HEK293 (cell line): ENCODE results near the gene SLC25A13.

ENCODE experiments used
- CTCF ChIA-PET: fragments of 350-600 bp; formaldehyde crosslinking; extraction: SDS; loops from one replicate; lab custom pipeline; 2021; ENCODE audit warnings: antibody characterized with exemption; lab: Yijun Ruan, JAX
- POLR2A ChIA-PET: fragments of 300-600 bp; formaldehyde crosslinking; extraction: SDS; loops from one replicate; lab custom pipeline; 2020; ENCODE audit warnings: antibody characterized with exemption, inconsistent platforms; lab: Yijun Ruan, JAX
- H3K27ac ChIP-seq: fragments of 200-500 bp; sonication (Bioruptor generic); 2 replicates; pipeline ENCODE4 v1.5.1; 2014; ENCODE audit warnings: low read depth, low read length, control low read depth, inconsistent platforms; ENCODE audit errors: extremely low read depth
- H3K36me3 ChIP-seq, 2 experiments: fragments of 200-500 bp in 1 of 2; sonication (Bioruptor generic) in 1 of 2; 1 replicate in 1 of 2; 2 replicates in 1 of 2; pipeline ENCODE4 v1.5.1; 2014 to 2017; ENCODE audit warnings: inconsistent platforms in 2 of 2, low read length in 2 of 2; ENCODE audit not compliant: control insufficient read depth in 2 of 2, insufficient read depth in 1 of 2
- H3K4me1 ChIP-seq: fragments of 200-500 bp; sonication (Bioruptor generic); 2 replicates; pipeline ENCODE4 v1.5.1; 2014; ENCODE audit warnings: mild to moderate bottlenecking, low read length, inconsistent platforms; ENCODE audit not compliant: control insufficient read depth, insufficient read depth
- H3K4me3 ChIP-seq: 2 replicates; pipeline ENCODE4 v1.5.1; 2011; ENCODE audit warnings: low read depth, mild to moderate bottlenecking, control low read depth, low read length, moderate library complexity
- H3K9me3 ChIP-seq: fragments of 200-500 bp; sonication (Bioruptor generic); 2 replicates; pipeline ENCODE4 v1.5.1; 2014; ENCODE audit warnings: low read depth, low read length, inconsistent platforms; ENCODE audit not compliant: control insufficient read depth, insufficient read depth
- ATF2 ChIP-seq: fragments of 450-650 bp; formaldehyde crosslinking; IDR thresholded peaks from 2 replicates; pipeline ENCODE4 v1.5.1; 2016; ENCODE audit warnings: missing biosample characterization, missing genetic modification characterization, low read depth
- EGR2 ChIP-seq: fragments of 450-650 bp; formaldehyde crosslinking; IDR thresholded peaks from 2 replicates; pipeline ENCODE4 v1.5.1; 2016; ENCODE audit warnings: low read depth, missing biosample characterization, missing genetic modification characterization
- GFI1B ChIP-seq: fragments of 450-650 bp; formaldehyde crosslinking; IDR thresholded peaks from 2 replicates; pipeline ENCODE4 v1.5.1; 2016; ENCODE audit warnings: missing biosample characterization, missing genetic modification characterization
- PRDM10 ChIP-seq: fragments of 450-650 bp; formaldehyde crosslinking; IDR thresholded peaks from 2 replicates; pipeline ENCODE4 v1.5.1; 2016; ENCODE audit warnings: missing biosample characterization, missing genetic modification characterization
- WT1 ChIP-seq: fragments of 450-650 bp; formaldehyde crosslinking; IDR thresholded peaks from 2 replicates; pipeline ENCODE4 v1.5.1; 2016; ENCODE audit warnings: missing biosample characterization, missing genetic modification characterization
- ZFHX2 ChIP-seq: fragments of 450-650 bp; formaldehyde crosslinking; conservative IDR thresholded peaks from 2 replicates; pipeline ENCODE4 v1.5.1; 2016; ENCODE audit warnings: missing biosample characterization, missing genetic modification characterization
- ZFP37 ChIP-seq: fragments of 450-650 bp; formaldehyde crosslinking; IDR thresholded peaks from 2 replicates; pipeline ENCODE4 v1.5.1; 2016; ENCODE audit warnings: missing biosample characterization, missing genetic modification characterization
- ZNF174 ChIP-seq: fragments of 450-650 bp; formaldehyde crosslinking; IDR thresholded peaks from 2 replicates; pipeline ENCODE4 v1.5.0; 2017; ENCODE audit warnings: missing biosample characterization, mild to moderate bottlenecking, missing genetic modification characterization
- ZNF175 ChIP-seq: fragments of 450-650 bp; formaldehyde crosslinking; IDR thresholded peaks from 2 replicates; pipeline ENCODE4 v1.5.1; 2016; ENCODE audit warnings: missing biosample characterization, missing genetic modification characterization
- ZNF394 ChIP-seq: fragments of 450-650 bp; formaldehyde crosslinking; IDR thresholded peaks from 2 replicates; pipeline ENCODE4 v1.5.1; 2016; ENCODE audit warnings: missing biosample characterization, missing genetic modification characterization, mild to moderate bottlenecking, moderate library complexity, borderline replicate concordance
- ZNF416 ChIP-seq: fragments of 450-650 bp; formaldehyde crosslinking; IDR thresholded peaks from 2 replicates; pipeline ENCODE4 v1.5.1; 2016; ENCODE audit warnings: missing biosample characterization, missing genetic modification characterization
- ZNF426 ChIP-seq: fragments of 450-650 bp; formaldehyde crosslinking; IDR thresholded peaks from 2 replicates; pipeline ENCODE4 v1.5.1; 2017; ENCODE audit warnings: missing biosample characterization, missing genetic modification characterization, mild to moderate bottlenecking, inconsistent platforms, moderate library complexity
- ZNF433 ChIP-seq: fragments of 450-650 bp; formaldehyde crosslinking; IDR thresholded peaks from 2 replicates; pipeline ENCODE4 v1.5.1; 2016; ENCODE audit warnings: missing biosample characterization, missing genetic modification characterization, low read depth
- ZNF48 ChIP-seq: fragments of 450-650 bp; formaldehyde crosslinking; IDR thresholded peaks from 2 replicates; pipeline ENCODE4 v1.5.1; 2016; ENCODE audit warnings: missing biosample characterization, missing genetic modification characterization
- ZNF510 ChIP-seq: fragments of 450-650 bp; formaldehyde crosslinking; IDR thresholded peaks from 2 replicates; pipeline ENCODE4 v1.5.1; 2018; ENCODE audit warnings: mild to moderate bottlenecking, missing genetic modification characterization, missing biosample characterization; ENCODE audit not compliant: insufficient replicate concordance
- ZNF521 ChIP-seq: fragments of 450-650 bp; formaldehyde crosslinking; IDR thresholded peaks from 2 replicates; pipeline ENCODE4 v1.5.1; 2017; ENCODE audit warnings: missing biosample characterization, mild to moderate bottlenecking, missing genetic modification characterization
- ZNF585B ChIP-seq: fragments of 450-650 bp; formaldehyde crosslinking; IDR thresholded peaks from 2 replicates; pipeline ENCODE4 v1.5.1; 2016; ENCODE audit warnings: missing biosample characterization, missing genetic modification characterization
- ZNF610 ChIP-seq: fragments of 450-650 bp; formaldehyde crosslinking; IDR thresholded peaks from 2 replicates; pipeline ENCODE4 v1.5.1; 2016; ENCODE audit warnings: missing biosample characterization, missing genetic modification characterization, borderline replicate concordance
- ZNF629 ChIP-seq: fragments of 450-650 bp; formaldehyde crosslinking; IDR thresholded peaks from 2 replicates; pipeline ENCODE4 v1.5.1; 2017; ENCODE audit warnings: missing biosample characterization, missing genetic modification characterization
- ZNF654 ChIP-seq: fragments of 450-650 bp; formaldehyde crosslinking; IDR thresholded peaks from 2 replicates; pipeline ENCODE4 v1.5.1; 2016; ENCODE audit warnings: low read depth, missing biosample characterization, missing genetic modification characterization
- ZNF701 ChIP-seq: fragments of 450-650 bp; formaldehyde crosslinking; IDR thresholded peaks from 2 replicates; pipeline ENCODE4 v1.5.1; 2016; ENCODE audit warnings: missing biosample characterization, missing genetic modification characterization
- ZNF791 ChIP-seq: fragments of 450-650 bp; formaldehyde crosslinking; IDR thresholded peaks from 2 replicates; pipeline ENCODE4 v1.5.1; 2016; ENCODE audit warnings: missing biosample characterization, missing genetic modification characterization
- ZNF792 ChIP-seq: fragments of 450-650 bp; formaldehyde crosslinking; IDR thresholded peaks from 2 replicates; pipeline ENCODE4 v1.5.1; 2016; ENCODE audit warnings: missing biosample characterization, missing genetic modification characterization
- ZNF843 ChIP-seq: fragments of 450-650 bp; formaldehyde crosslinking; IDR thresholded peaks from 2 replicates; pipeline ENCODE4 v1.5.1; 2016; ENCODE audit warnings: missing biosample characterization, missing genetic modification characterization
- ZXDB ChIP-seq: fragments of 450-650 bp; formaldehyde crosslinking; IDR thresholded peaks from 2 replicates; pipeline ENCODE4 v1.5.1; 2016; ENCODE audit warnings: missing biosample characterization, missing genetic modification characterization
- TF ChIP-seq, protein P1 (sequence below): fragments of 450-650 bp; formaldehyde crosslinking; IDR thresholded peaks from 2 replicates; pipeline ENCODE4 v1.5.1; 2016; ENCODE audit warnings: missing biosample characterization, missing genetic modification characterization
- TF ChIP-seq, protein P2 (sequence below): fragments of 450-650 bp; formaldehyde crosslinking; IDR thresholded peaks from 2 replicates; pipeline ENCODE4 v1.5.1; 2017; ENCODE audit warnings: missing biosample characterization, missing genetic modification characterization

Gene SLC25A13

DNA sequence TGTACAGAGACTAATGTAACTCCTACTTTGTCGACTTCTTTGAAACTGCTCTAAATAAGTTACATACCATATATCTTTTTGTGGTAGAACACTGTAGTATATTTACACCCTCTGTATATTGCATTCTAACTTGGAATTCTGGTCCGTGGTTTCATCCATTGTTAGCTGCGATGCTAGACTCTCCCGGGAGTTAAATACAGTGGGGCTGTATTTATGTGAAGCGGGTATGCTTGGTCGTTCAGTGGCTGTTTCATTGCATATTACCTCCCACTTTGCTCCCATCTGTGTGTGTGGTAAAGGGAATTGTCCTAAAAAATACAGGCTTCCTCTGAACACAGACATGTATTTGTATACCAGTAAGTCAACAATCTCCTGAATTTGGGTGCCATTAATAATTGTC is 231.1 kb downstream of the SLC25A13 start:
- ChIA-PET CTCF (interaction anchor here (0.7 kb wide), 1 partner anchor 748 kb away, joined by 4 read pairs; no protein-coding TSS in a partner anchor), POLR2A (no interaction called here)
- H3K36me3 ChIP-seq = no peaks in the 10 kb centered on the region
- H3K27ac ChIP-seq = no peak overlapping the region
- no peaks in the 10 kb centered on the region for H3K4me1 ChIP-seq
- no peaks in the 10 kb centered on the region for H3K9me3 ChIP-seq
- H3K4me3 ChIP-seq = no peak overlapping the region
- TF ChIP-seq ZNF792 (tag by site-specific recombination) (no peak), ZNF174 (no peak), ZXDB (tag by site-specific recombination) (no peak), ZNF843 (no peak), EGR2 (no peak), ZNF701 (tag by site-specific recombination) (no peak), WT1 (tag by site-specific recombination) (no peak), PRDM10 (tag by site-specific recombination) (no peak), ZNF416 (tag by site-specific recombination) (no peak), ZNF629 (tag by site-specific recombination) (no peak)

DNA sequence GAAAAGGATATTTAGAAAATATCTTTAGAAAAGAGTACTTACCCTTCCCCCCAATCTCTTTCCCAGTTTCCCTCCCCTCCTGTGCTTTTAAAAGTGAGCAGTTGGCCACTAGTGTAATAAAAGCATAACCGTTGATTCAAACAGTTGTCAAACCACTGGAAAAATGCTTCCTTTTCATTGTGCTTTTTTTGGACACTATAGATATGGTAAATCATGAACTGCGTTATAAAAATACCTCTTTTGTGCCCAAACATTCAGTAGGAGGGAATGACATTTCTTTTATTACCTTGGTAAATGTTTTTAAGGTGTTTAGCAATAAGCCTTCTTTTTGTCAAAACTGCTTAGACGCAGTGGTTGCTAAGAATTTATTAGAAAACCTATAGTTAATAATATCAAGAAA is 232.4 kb downstream of the SLC25A13 start:
- TF ChIP-seq ZNF510 (tag by site-specific recombination) = no peak
- TF ChIP-seq, protein P1, sequence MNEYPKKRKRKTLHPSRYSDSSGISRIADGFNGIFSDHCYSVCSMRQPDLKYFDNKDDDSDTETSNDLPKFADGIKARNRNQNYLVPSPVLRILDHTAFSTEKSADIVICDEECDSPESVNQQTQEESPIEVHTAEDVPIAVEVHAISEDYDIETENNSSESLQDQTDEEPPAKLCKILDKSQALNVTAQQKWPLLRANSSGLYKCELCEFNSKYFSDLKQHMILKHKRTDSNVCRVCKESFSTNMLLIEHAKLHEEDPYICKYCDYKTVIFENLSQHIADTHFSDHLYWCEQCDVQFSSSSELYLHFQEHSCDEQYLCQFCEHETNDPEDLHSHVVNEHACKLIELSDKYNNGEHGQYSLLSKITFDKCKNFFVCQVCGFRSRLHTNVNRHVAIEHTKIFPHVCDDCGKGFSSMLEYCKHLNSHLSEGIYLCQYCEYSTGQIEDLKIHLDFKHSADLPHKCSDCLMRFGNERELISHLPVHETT (tag by site-specific recombination) = no peak
- no peak for TF ChIP-seq ZNF175
- TF ChIP-seq ZNF521 (tag by site-specific recombination) = no peak
- no peak for TF ChIP-seq ZFHX2 (tag by site-specific recombination)
- no peak for TF ChIP-seq ZNF585B
- TF ChIP-seq ZNF791 (tag by site-specific recombination) = no peak
- TF ChIP-seq ZNF48 (tag by site-specific recombination) = no peak
- no peak for TF ChIP-seq ZNF610 (tag by site-specific recombination)
- TF ChIP-seq ZNF433 = no peak
- CTCF ChIA-PET = no interaction called here
- POLR2A ChIA-PET = no interaction called here
- Histone ChIP-seq H3K27ac (no peak overlapping the region), H3K4me3 (no peak overlapping the region), H3K36me3 (no peaks in the 10 kb centered on the region), H3K9me3 (no peaks in the 10 kb centered on the region), H3K4me1 (no peaks in the 10 kb centered on the region)

DNA sequence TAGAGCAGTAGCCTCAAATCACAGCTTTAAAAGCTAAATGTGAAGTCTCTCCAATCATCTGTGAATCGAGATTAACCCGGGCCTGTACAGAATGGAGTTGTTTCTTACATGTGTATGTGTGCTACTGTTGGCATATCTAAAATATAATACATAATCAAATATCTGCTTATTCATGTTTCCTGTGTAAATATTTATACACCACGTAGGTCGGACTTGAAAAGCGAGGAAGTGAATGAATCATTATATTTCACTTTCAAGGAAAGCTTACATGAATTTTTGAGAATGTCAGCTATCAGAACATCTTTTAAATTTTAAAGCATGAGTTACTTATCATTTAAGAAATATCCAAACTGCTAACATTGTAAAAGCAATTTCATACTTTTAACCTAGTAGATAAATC is 233.3 kb downstream of the SLC25A13 start:
- POLR2A ChIA-PET = no interaction called here
- H3K4me1 ChIP-seq = no peaks in the 10 kb centered on the region
- no peak overlapping the region for H3K4me3 ChIP-seq
- CTCF ChIA-PET = interaction anchor here (0.6 to 1.2 kb wide), 3 partner anchors 13 to 950 kb away, joined by 3 to 4 read pairs (median 3); no protein-coding TSS in a partner anchor
- H3K36me3 ChIP-seq = no peaks in the 10 kb centered on the region
- no peak overlapping the region for H3K27ac ChIP-seq
- H3K9me3 ChIP-seq = no peaks in the 10 kb centered on the region
- TF ChIP-seq ZNF394 (tag by site-specific recombination) (no peak), GFI1B (tag by site-specific recombination) (no peak), ZNF654 (tag by site-specific recombination) (no peak), ZFP37 (tag by site-specific recombination) (no peak), ZNF426 (tag by site-specific recombination) (no peak), ATF2 (tag by site-specific recombination) (no peak), ZNF174 (no peak)
- TF ChIP-seq, protein P2, sequence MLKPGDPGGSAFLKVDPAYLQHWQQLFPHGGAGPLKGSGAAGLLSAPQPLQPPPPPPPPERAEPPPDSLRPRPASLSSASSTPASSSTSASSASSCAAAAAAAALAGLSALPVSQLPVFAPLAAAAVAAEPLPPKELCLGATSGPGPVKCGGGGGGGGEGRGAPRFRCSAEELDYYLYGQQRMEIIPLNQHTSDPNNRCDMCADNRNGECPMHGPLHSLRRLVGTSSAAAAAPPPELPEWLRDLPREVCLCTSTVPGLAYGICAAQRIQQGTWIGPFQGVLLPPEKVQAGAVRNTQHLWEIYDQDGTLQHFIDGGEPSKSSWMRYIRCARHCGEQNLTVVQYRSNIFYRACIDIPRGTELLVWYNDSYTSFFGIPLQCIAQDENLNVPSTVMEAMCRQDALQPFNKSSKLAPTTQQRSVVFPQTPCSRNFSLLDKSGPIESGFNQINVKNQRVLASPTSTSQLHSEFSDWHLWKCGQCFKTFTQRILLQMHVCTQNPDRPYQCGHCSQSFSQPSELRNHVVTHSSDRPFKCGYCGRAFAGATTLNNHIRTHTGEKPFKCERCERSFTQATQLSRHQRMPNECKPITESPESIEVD = no peak
